ENCODE results near the gene ANKLE2.

Gene ANKLE2

GRCh38 chr12:132687211-132688164 lies 74.1 kb downstream of the ANKLE2 start, which contains the start of the genes POLE and PXMP2 (continued):
- TF ChIP-seq ZNF639 (tag by site-specific recombination; IDR thresholded peaks at IDR 0.05) (no peak), ZNF596 (tag by site-specific recombination; IDR thresholded peaks at IDR 0.05) (no peak), PBX3 (CRISPR knock-in tag; IDR thresholded peaks at IDR 0.05) (peak; percentile 80; the same call in 1 of the 2 replicates), ZSCAN30 (tag by site-specific recombination; IDR thresholded peaks at IDR 0.05) (peak; percentile 68; the same call in 1 of the 2 replicates), OSR2 (tag by site-specific recombination; IDR thresholded peaks at IDR 0.05) (no peak; the same call in 1 of the 2 replicates), ZNF560 (tag by site-specific recombination; IDR thresholded peaks at IDR 0.05; ENCODE audit: borderline replicate concordance) (no peak), ZSCAN23 (tag by site-specific recombination; IDR thresholded peaks at IDR 0.05) (no peak), ZNF148 (tag by site-specific recombination; IDR thresholded peaks at IDR 0.05; ENCODE audit: borderline replicate concordance) (no peak), ZNF423 (tag by site-specific recombination; IDR thresholded peaks at IDR 0.05) (peak; percentile 37; the same call in 1 of the 2 replicates), CTCF (tag by site-specific recombination; IDR thresholded peaks at IDR 0.05) (peak; percentile 35; the same call in 1 of the 2 replicates), ZNF548 (tag by site-specific recombination; IDR thresholded peaks at IDR 0.05) (no peak), ZNF571 (tag by site-specific recombination; IDR thresholded peaks at IDR 0.05) (no peak), REST (tag by site-specific recombination; IDR thresholded peaks at IDR 0.05) (no peak), ZNF629 (tag by site-specific recombination; IDR thresholded peaks at IDR 0.05) (no peak; the same call in 1 of the 2 replicates), SETDB1 (IDR thresholded peaks at IDR 0.05; ENCODE audit: insufficient read length, low read length) (no peak), ATF2 (tag by site-specific recombination; IDR thresholded peaks at IDR 0.05; ENCODE audit: low read depth) (no peak), ZNF223 (tag by site-specific recombination; IDR thresholded peaks at IDR 0.05) (no peak), ZNF621 (tag by site-specific recombination; IDR thresholded peaks at IDR 0.05) (no peak), SALL2 (tag by site-specific recombination; IDR thresholded peaks at IDR 0.05; ENCODE audit: borderline replicate concordance) (no peak), ZNF449 (tag by site-specific recombination; IDR thresholded peaks at IDR 0.05) (0 out of 2 replicates have a peak, but pooled peaks have one; percentile 15), ZNF26 (tag by site-specific recombination; IDR thresholded peaks at IDR 0.05) (no peak), ZEB2 (tag by site-specific recombination; IDR thresholded peaks at IDR 0.05) (peak; percentile 52; the same call in 1 of the 2 replicates)
